GM12801 (cell line): ENCODE measurements around the gene PROKR1.

ENCODE experiments used
- TF ChIP-seq, protein P1 (sequence below): IDR thresholded peaks from one replicate; pipeline ENCODE4 v1.5.1; 2011; ENCODE audit warnings: control low read depth; ENCODE audit not compliant: insufficient read length; ENCODE audit errors: extremely low read depth

Gene PROKR1

DNA sequence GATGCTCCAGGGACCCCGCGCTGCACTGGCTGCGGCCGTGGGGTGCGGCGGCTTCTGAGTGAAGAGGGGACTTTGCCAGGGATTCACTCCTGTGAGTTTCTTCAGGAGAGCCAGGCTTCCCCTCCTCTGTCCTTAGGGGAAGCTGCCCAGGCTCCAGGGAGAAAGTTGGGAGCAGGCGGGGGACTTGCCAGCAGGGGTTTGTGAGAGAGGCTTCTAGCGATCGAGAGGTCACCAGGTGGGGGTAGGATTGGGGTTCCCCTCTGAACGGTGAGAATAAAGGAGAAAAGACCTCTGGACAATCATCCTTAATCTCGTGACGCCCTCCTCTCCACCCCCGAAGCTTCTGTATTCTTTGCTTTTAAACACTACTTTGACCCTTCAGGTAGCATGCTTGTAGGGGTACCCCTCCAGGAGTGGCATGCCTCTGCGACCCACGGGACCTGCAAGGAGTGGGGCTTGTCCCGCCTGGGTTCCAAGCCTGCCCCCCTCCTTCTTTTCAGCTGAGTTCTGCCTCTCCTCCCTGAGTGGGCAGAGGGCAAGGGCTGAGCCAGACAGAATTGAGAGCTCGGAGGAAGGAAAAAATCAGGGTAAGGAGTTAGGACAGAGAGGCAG is 601 bp downstream of the PROKR1 start:
- TF ChIP-seq, protein P1, sequence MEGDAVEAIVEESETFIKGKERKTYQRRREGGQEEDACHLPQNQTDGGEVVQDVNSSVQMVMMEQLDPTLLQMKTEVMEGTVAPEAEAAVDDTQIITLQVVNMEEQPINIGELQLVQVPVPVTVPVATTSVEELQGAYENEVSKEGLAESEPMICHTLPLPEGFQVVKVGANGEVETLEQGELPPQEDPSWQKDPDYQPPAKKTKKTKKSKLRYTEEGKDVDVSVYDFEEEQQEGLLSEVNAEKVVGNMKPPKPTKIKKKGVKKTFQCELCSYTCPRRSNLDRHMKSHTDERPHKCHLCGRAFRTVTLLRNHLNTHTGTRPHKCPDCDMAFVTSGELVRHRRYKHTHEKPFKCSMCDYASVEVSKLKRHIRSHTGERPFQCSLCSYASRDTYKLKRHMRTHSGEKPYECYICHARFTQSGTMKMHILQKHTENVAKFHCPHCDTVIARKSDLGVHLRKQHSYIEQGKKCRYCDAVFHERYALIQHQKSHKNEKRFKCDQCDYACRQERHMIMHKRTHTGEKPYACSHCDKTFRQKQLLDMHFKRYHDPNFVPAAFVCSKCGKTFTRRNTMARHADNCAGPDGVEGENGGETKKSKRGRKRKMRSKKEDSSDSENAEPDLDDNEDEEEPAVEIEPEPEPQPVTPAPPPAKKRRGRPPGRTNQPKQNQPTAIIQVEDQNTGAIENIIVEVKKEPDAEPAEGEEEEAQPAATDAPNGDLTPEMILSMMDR: no peak

DNA sequence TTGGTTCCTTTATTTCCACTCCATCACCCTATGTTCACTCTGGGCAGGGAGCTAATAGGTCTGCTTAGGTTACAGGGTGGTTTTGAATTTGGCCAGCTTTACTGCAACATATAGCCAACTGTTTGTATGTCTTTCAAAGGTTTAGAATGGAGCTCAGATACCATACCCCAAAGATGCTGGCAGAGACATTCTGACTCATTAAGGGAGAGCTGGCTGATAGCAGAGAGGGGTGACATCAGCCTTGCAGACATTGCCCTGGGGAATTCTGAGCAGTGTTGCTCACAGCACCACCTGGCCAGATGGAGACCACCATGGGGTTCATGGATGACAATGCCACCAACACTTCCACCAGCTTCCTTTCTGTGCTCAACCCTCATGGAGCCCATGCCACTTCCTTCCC is 2.1 kb downstream of the PROKR1 start:
- TF ChIP-seq, protein P1: no peak

DNA sequence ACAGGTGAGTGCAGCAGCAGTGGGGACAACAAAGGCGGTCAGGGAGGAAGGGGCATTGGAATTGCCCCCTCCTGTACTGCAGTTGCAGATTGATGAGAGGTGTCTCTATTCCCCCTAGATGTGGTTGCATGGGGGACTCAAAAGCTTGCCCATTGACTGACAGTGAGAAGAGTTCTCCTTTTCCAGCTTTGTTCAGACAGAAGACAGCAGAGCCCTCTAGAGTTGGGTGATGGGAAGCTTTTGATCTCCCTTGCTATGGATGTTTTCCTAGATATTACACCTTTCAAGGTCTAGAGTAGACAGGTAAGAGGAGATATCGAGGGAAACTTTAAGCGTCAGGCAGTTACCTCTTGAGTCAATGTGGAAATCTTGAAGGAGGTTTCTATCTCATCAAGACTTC is 2.9 kb downstream of the PROKR1 start:
- TF ChIP-seq, protein P1: no peak

DNA sequence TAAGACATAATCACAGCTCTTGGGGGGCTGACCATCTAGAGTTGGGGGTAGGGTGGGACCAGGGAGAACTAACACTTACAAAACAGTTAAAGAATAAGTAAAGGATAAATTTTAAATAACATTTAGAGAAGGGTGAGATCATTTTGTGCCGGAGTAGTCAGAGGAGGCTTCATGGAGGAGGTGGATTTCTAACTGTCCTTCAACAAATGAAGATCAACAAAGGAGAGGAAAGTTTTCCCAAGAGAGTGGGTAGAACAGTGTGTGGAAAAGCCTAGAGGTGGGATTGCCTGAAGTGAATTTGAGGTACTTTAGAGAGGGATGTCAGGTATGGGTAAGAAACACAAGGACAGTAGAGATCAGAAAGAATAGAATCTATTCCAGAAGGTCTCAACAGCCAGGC is 7.3 kb downstream of the PROKR1 start:
- TF ChIP-seq, protein P1: no peak

DNA sequence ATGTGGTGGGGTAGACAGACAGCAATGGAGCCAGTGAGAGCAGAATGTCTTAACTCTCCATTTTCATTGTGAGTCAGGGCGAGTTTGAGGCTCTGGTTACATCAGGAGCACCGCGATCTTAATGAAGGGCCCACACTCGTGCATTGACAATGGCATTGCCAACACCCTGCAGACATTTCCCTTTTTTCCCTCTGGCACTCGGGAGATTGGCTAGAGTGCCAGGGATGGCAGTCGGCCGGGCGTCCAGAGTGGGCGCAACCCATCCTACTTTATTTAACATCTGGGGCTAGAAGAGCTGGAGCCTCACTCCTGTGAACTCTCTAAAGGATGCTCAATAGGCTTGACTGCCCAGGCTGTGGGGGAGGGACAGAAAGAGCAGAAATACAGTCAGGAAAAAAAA is 9.7 kb downstream of the PROKR1 start:
- TF ChIP-seq, protein P1: no peak

DNA sequence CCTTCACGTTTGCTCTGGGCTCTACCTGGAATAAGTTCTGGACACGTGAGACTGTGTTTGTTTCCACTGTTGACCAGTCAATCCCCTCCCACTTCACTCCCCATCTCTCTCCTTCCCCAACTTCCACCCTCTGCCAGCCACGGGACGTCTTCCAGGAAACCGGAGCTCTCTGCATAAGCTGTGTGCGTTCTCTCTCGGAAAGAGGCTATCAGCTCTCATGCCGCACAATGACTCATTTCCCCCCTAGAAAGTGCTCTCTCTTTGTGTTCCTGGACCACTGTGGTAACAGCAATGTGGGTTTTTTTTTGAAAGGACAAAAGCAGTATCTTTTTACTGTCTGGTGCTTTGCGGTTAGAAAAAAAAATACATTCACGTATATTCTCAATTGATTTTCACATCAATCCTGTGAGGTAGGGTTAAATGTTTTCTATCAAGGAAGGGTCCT is 10.2 kb downstream of the PROKR1 start:
- TF ChIP-seq, protein P1: no peak

DNA sequence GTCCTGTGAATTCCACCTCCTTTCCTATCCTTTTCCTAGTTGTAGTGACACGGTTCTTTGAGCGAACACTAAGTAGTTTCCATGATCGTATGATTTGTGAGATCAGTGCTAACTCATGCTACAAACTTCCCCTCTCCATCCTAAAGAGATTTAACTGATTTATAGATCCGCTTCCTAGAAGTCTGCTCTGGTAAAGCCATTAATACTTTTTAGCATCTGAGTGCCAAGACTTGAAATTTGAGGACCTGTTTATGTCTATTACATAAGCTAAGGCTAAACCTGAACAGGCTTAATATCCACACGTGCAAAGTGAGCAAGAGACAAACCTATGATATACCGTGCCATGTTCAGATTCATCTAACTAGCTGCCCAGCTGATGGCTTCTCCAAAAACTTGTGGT is 14.9 kb downstream of the PROKR1 start:
- TF ChIP-seq, protein P1: no peak

DNA sequence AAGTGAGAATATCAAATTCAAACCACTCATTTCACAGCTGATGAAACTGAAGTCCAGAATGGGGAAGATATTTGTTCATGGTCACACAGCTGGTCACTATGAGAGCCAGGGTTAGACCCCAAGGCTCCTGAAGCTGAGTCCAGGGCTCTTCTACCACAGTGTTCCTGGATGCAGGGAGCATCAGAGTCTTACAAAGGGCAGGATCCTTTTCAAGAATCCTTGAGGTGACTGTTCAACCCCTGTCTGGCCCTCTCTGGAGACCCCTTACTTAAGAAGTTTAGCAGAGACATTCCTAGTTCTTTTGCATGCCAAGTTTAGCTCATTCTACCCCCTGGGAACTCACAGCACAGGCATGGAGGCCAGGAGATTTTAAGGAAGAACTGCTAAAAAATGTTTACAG is 15.7 kb downstream of the PROKR1 start:
- TF ChIP-seq, protein P1: no peak
